Right lung (tissue), 5 donors: ENCODE data around the gene ATP8A1. TPM values are rescaled to one million over a fixed set of nuclear protein-coding genes. Genes with fewer than 3 reads are reported as not detected.
"Not testable (repeated sequence)": the region's sequence is repeated elsewhere in the genome, so short reads cannot be mapped to it uniquely, and the experiment has no call there.

Source experiments
- DNase-seq, 2 donors: peaks; one replicate each; pipeline ENCODE4 v3.0.0-alpha.2; 2013
- polyA plus RNA-seq, 5 donors: library from polyadenylated mRNA; unstranded; fragments of 120-200 nt; gene quantifications; one replicate each; pipeline versions ENCODE4 v1.2.1 to v1.2.3, GENCODE V29; 2013; ENCODE audit warnings: inconsistent platforms in 1 of 5, low replicate concordance in 1 of 5; ENCODE audit not compliant: insufficient read length in 5 of 5, insufficient read depth in 1 of 5

The ATP8A1 gene
- polyA plus RNA-seq, 5 donors, result 19.1 to 42.7 (median 33.2) TPM

- no peak for DNase-seq
Measured at GRCh38 chr4:42513748-42514492, 143.0 kb downstream of the ATP8A1 start.

DNA sequence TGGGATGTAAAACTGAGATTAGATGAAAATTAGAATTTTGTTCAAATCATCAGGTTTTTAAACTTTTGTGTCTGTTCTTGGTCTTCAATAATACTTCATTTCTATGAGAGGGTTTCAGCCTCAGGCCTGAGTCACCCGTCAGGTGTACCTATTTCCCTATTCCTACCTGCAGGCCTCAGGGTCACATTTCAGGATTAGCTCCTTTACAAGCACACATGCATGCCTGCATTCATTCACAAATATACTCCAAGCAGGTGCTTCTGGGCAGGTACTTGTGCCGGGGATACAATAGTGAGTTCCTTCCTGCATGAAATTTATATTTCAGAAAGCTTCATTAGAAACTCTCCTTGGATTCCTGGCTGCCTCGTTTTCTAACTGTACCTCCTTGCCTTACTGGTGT, 144.7 kb downstream of the ATP8A1 start:
- no peak for DNase-seq

GRCh38 chr4:42510225-42510624, 146.7 kb downstream of the ATP8A1 start:
- no peak for DNase-seq

GRCh38 chr4:42501624-42502401, 155.1 kb downstream of the ATP8A1 start:
- DNase-seq, result no peak

DNA sequence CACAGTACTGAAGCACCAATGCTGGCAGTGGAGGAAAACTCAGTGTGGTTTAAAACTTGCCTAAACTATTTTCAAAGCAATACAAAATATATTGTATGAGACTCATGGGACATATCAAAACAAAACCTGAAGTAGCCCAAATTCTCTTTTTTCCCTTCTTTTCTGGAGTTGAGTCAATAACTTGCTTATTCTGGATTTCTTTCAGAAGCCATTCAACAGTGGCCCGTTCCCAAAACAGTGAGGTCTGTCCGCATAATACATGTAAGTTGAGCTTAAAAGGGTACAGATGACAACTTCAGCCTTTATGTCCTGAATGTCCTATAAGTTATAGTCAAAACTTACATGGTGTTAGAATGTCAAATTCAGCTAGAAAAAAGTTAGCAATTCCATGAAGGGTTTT, 158.9 kb downstream of the ATP8A1 start:
- no peak for DNase-seq

DNA sequence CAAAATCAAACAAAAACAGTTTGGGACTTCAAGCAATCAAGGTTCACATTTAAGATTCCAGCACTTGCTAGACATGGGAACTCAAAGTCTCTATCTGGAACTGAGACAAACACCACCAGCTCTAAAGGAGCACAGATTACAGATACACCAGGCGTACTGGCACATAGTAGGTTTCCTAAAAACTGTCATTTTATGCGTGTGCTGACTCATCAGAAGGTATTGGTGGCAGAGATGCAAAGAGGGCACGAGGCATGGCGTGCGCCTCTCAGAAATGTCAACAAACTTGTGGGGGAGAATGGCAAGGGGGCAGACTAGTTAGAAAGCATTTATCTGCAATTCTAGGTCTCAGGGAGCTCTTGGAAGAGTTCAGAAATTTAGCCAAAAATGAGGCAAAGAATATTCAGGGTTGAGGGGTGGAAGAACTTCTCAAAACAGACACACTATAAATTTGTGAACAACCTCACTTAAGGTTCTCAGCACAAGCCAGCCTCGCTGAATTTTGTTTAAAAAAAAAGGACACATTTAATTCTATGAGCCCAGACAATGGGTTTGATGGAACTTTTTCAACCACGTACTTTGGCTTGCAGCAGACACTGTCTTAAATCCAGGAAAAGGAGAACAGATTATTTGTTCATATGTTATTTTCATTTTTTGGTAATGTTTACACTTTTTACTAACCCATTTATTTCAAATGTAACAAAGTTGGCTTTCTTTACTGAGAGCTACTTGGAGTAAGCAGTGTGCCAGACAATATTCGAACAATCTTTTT, 159.6 kb downstream of the ATP8A1 start:
- DNase-seq, result no peak

- no peak for DNase-seq
Measured at GRCh38 chr4:42492962-42493361, 163.9 kb downstream of the ATP8A1 start.

GRCh38 chr4:42490015-42490414, 166.9 kb downstream of the ATP8A1 start:
- no peak for DNase-seq

- DNase-seq, result no peak
Measured at GRCh38 chr4:42489095-42489494, 167.8 kb downstream of the ATP8A1 start.

GRCh38 chr4:42488554-42488953, 168.4 kb downstream of the ATP8A1 start:
- DNase-seq, result no peak

DNA sequence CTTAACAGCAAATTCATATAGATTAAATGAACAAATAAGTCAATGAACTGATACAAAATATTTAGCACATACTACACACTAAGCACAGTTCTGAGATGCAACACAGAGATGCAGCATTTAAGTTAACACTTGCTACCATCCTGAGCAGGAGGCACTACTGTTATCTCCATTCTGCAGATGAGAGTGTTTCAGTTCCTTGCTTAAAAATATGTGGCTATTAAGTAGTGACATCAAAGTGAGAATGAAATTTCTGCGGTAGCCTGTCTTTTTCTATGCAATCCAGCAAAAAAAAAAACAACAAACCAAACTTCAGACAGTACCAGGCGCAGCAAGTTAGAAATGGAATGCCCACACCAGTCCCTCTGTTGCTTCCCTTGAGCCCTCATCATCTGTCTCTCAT, 168.8 kb downstream of the ATP8A1 start:
- DNase-seq, result no peak

DNA sequence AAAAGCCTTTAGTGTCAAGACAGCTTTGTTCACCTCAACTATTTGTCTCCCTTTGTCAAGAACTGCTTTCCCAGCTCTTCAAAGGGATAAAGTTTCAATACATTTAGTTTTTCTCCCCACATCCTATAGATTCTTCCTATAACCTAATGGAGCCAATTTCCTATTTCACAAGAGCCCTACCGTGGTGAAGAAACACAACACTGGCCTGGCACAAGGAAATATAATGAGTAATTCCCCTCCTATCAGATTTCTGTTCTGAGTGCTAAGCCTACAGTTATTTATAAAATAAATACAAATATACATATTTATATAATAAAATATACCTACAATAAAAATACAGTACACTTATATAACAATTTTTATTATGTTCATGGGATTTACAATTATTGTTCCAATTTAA, 169.7 kb downstream of the ATP8A1 start:
- no peak for DNase-seq

DNA sequence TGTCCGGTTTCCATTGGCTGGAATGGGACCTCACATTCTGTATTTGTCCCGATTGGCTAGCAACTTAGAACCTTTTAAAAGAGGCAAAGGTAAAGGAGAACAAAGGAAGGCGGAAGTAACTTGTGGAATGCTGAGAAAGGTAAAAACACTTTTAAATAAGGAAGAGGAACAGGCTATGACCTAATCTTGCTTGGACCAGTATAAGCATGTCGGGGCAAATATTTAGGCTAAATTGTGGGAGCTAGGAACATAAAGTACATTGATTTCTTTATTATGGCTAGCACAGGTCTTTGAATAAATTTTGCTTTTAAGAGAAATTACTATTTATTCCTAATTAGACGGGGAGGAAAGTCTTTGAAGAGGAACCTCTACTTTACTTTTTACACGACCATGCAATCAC, 170.7 kb downstream of the ATP8A1 start:
- DNase-seq, result not testable (repeated sequence)

- DNase-seq, result no peak
Measured at GRCh38 chr4:42484630-42485029, 172.3 kb downstream of the ATP8A1 start.

DNA sequence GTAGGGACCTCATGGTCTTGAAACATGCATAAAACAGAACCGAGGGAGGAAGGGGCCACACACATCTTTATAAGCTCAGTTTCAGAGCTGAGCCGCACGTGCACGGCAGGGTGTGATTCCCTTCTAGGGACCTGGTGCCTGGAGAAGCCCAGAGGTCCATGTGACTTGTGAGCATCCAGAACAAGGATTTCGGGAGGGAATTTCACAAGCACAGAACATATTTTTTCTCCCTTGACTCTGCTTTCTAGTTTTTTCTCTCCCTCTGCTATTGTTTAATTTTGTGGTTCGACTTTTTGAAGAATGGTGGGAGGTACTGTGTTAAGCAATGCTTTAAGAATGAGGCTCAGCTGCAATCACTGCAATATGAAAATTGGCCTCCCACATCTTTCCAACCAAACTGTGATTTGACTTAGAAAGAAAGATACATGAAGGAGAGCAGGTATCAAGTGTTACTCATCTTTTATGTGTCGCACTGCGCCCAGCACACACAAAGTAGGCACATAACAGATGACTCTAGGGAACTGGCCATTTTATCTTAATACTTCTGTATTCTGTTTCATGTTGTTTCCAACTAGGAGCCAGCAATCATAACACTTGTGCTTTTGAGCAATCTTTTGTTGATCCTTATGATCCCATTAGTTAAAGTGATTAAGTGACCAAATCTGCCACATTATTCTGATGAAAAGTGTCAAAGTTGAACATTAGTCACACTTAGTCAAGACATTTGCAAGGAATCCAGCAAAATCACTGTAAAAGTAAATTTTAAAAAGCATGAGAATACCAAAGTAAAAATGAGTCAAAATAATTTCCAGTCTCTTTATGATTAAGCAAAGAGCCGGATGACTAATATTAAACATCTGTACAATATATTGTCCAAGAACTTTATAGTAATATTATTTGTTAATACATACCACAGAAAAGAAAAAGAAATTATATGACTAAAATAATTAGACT, 173.2 kb downstream of the ATP8A1 start:
- DNase-seq, result no peak

DNA sequence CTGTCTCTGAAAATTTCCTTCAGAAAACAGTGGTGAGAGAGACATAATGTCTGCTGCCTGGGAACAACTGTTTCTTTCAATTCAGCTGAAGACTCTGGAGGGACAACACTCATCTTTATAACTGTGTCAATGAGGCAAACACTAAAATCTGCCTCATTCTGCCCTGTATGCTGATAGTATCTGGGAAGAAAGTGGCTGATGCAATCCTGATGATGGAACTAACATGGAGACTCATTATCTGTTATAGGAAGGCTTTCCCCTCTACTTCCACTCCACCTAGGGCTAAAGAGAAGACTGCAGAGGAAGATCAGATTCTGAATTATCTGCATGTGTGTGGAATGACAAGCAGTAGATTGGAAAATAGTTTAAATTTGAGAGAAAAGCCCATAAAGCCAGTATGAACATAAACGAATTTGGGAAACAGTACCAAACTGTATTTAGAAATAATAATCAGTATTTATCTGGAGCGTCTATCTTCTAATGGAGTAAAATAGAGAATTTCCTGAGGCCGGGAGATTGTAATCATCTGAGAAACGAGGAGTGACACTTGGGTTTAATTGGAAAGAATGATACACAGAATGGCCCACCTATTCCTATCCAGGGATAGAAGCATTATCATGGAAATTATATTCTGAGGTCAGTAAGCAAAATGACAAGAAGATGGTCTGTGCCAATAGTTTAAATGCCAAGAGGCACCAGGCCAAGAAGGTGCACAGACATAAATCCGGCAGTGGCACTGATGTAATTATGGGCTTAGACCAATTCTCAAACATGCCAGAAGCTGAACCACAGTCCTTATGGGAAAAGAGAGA, 174.2 kb downstream of the ATP8A1 start:
- DNase-seq, result no peak

DNA sequence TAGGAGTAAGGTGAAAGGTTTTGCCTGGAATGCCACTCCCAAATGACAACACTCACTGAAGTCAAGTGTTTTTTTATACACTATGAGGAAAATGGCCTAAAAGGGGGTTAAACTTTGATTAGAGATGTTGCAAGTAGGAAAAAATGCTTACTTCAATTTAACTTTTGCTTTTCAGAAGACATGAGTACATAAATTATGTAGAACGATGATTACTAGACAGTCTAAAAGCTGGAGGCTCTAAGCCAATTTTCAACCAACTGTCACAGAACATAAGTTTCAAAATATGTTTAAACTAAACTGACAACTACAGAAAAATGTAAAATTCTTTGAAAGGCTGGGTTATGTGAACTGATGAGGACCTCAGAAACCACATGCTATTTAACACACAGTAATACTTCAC, 176.2 kb downstream of the ATP8A1 start:
- DNase-seq, result peak in 1 of 2 donors; percentile 16

- DNase-seq, result no peak
Measured at GRCh38 chr4:42480281-42480680, 176.6 kb downstream of the ATP8A1 start.

- DNase-seq, result no peak
Measured at GRCh38 chr4:42478946-42479345, 178.0 kb downstream of the ATP8A1 start.

- DNase-seq, result no peak
Measured at GRCh38 chr4:42478509-42478908, 178.4 kb downstream of the ATP8A1 start.
